ENCODE data around the gene ATOH8. TPM values are rescaled to one million over a fixed set of nuclear protein-coding genes. Genes with fewer than 3 reads are reported as not detected.

Gene ATOH8
- total and polyA plus RNA-seq, 10 of the 15 experiments (the other 5 are each of a cell fraction or from before 2014, with no cell fraction given) = 0.03 to 0.60 TPM; not detected in 8

DNA sequence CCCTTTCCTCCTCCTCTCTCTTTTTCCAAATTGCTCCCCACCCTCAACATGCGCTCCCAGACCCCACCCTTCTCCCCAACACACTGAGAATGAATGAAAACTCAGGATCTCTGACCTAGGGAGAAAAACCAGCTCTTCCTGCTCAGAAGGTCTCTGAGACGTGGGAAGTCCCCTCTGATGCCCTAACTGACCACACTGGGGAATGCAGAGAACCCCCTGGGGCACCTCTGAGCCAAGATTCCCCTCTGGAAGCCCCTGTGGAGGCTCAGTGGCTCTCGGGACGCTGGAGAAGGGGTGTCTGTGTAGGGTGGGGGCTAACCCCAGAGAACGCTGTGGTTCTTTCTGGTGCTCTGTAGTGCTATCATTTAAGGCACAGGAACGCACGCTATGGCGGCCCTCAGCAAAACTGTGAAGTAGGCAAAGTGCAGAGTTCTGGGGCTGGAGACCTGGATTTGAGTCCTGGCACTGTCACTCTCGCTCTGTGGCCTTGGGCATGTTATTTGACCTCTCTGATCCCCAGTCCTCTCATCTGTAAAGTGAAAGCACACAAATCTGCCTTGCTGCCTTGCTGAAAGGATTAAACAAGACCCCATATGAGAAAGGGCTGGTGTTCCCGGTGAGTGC, 17.1 kb downstream of the ATOH8 start:
- DNase-seq (ENCODE audit: low read depth, low spot score) (no peak), ATAC-seq (no peak), FAIRE-seq (no peak)
- SMC1A ChIA-PET (ENCODE audit: uncharacterized antibody, unreplicated experiment) = interaction anchor here (1.0 to 1.8 kb wide), 3 partner anchors 10 to 42 kb away, joined by 3 to 6 read pairs (median 3); no protein-coding TSS in a partner anchor
- Histone ChIP-seq H3K9ac (ENCODE audit: control insufficient read depth, insufficient read depth, low read length) (no peak overlapping the region), H3K9me3 (replicated peaks; ENCODE audit: control insufficient read depth, insufficient read depth, low read length) (no peaks in the 10 kb centered on the region), H2AFZ (ENCODE audit: control insufficient read depth, low read depth, low read length) (no peak overlapping the region), H3K4me2 (ENCODE audit: control insufficient read depth, insufficient read depth) (no peak overlapping the region), H3K4me3 (no peak overlapping the region), H3K79me2 (ENCODE audit: control insufficient read depth, insufficient read depth, low read length) (no peaks in the 10 kb centered on the region), H3K27ac (ENCODE audit: control insufficient read depth, insufficient read depth) (no peak overlapping the region), H4K20me1 (ENCODE audit: control insufficient read depth, insufficient read depth) (no peaks in the 10 kb centered on the region; the same call in 1 of the 2 replicates), H3K27me3 (replicated peaks in 1 of 2; ENCODE audit: control insufficient read depth in 2 of 2, insufficient read depth in 2 of 2, low read length in 1 of 2) (no peaks in the 10 kb centered on the region; a peak in 2 of 4 replicates), H3K4me1 (ENCODE audit: control insufficient read depth, insufficient read depth, low read length) (no peaks in the 10 kb centered on the region), H3K36me3 (ENCODE audit: control insufficient read depth in 2 of 2, insufficient read depth in 2 of 2, low read length in 1 of 2) (no peaks in the 10 kb centered on the region)
- CTCF ChIA-PET = interaction anchor here (0.9 to 1.6 kb wide), 2 partner anchors 43 to 309 kb away, joined by 3 read pairs; no protein-coding TSS in a partner anchor
- in situ Hi-C loops (cut with MboI) (no loop called here), intact Hi-C loops (cut with micrococcal nuclease; ENCODE audit: unreplicated experiment) (no loop called here)
- RAD21 ChIA-PET (ENCODE audit: unreplicated experiment) = interaction anchor here (1.3 kb wide), 1 partner anchor 9 kb away, joined by 4 read pairs; no protein-coding TSS in a partner anchor
- TF ChIP-seq BCL11A (IDR thresholded peaks at IDR 0.05; ENCODE audit: low read depth, low read length) (no peak), MYC (IDR thresholded peaks at IDR 0.05; ENCODE audit: insufficient read depth, insufficient read length, insufficient replicate concordance, low read length, severe bottlenecking) (no peak), ZNF207 (IDR thresholded peaks at IDR 0.05; ENCODE audit: borderline replicate concordance) (no peak), POU2F2 (IDR thresholded peaks at IDR 0.05; ENCODE audit: borderline replicate concordance, low read depth, low read length) (no peak), IRF4 (IDR thresholded peaks at IDR 0.05; ENCODE audit: low read depth, low read length) (no peak), E2F8 (IDR thresholded peaks at IDR 0.05; ENCODE audit: low read depth, partially characterized antibody) (no peak), NFYB (IDR thresholded peaks at IDR 0.05; ENCODE audit: insufficient read depth, low read depth, low read length) (no peak), CBFB (IDR thresholded peaks at IDR 0.05; ENCODE audit: low read depth) (no peak)
- TF ChIP-seq, protein P1, sequence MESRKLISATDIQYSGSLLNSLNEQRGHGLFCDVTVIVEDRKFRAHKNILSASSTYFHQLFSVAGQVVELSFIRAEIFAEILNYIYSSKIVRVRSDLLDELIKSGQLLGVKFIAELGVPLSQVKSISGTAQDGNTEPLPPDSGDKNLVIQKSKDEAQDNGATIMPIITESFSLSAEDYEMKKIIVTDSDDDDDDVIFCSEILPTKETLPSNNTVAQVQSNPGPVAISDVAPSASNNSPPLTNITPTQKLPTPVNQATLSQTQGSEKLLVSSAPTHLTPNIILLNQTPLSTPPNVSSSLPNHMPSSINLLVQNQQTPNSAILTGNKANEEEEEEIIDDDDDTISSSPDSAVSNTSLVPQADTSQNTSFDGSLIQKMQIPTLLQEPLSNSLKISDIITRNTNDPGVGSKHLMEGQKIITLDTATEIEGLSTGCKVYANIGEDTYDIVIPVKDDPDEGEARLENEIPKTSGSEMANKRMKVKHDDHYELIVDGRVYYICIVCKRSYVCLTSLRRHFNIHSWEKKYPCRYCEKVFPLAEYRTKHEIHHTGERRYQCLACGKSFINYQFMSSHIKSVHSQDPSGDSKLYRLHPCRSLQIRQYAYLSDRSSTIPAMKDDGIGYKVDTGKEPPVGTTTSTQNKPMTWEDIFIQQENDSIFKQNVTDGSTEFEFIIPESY (IDR thresholded peaks at IDR 0.05) = no peak
- BruUV-seq (replicated peaks) = no TSS peak
- 17% methylated on average over 10 of the region's 10 CpGs for whole genome bisulfite sequencing (ENCODE audit: insufficient coverage, insufficient replicate concordance, low lambda C conversion rate, missing lambda C conversion rate)
- POLR2A ChIA-PET = no interaction called here
